GM12874 (cell line): ENCODE data around the gene TMEM145.

Experiments
- TF ChIP-seq, protein P1 (sequence below): IDR thresholded peaks from 2 replicates; pipeline ENCODE4 v1.5.1; 2011; ENCODE audit warnings: low read depth, mild to moderate bottlenecking, control low read depth, low read length, moderate library complexity; ENCODE audit not compliant: insufficient read depth

Gene TMEM145

DNA sequence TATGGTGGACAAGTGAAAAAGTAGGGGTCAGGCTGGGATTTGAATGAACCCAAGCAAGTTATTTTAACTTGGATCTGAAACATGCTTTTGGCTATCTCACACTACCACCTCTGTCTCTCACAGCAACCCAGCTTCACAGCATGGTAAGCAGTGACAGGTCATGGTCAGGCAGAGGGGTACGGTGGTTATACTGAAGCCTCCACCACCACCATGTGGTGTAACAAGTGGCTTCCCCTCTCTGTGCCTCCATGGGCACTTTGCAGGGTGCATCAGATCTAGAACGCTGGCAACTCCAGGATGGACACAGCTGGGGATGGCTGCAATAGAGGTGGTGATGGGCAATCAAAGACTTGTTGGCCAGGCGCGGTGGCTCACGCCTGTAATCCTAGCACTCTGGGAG lies 739 bp upstream of the TMEM145 start:
- TF ChIP-seq, protein P1, sequence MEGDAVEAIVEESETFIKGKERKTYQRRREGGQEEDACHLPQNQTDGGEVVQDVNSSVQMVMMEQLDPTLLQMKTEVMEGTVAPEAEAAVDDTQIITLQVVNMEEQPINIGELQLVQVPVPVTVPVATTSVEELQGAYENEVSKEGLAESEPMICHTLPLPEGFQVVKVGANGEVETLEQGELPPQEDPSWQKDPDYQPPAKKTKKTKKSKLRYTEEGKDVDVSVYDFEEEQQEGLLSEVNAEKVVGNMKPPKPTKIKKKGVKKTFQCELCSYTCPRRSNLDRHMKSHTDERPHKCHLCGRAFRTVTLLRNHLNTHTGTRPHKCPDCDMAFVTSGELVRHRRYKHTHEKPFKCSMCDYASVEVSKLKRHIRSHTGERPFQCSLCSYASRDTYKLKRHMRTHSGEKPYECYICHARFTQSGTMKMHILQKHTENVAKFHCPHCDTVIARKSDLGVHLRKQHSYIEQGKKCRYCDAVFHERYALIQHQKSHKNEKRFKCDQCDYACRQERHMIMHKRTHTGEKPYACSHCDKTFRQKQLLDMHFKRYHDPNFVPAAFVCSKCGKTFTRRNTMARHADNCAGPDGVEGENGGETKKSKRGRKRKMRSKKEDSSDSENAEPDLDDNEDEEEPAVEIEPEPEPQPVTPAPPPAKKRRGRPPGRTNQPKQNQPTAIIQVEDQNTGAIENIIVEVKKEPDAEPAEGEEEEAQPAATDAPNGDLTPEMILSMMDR: no peak

- TF ChIP-seq, protein P1: no peak
These were observed 989 bp downstream of the TMEM145 start for GRCh38 chr19:42313840-42314755.

DNA sequence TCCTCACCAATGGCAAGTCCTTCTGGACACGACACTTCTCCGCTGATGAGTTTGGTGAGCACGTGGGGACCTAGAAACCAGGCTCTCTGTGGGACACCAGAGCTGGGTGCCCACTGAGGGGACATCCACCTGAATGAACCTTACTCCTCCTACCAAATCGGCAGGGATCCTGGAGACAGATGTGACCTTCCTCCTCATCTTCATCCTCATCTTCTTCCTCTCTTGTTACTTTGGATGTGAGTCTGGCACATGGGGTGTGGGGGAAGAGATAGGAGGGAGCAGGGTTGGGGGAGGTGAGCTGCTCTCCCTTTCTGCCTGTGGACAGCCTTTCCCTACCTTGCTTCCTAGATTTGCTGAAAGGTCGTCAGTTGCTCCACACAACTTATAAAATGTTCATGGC lies 1.9 kb downstream of the TMEM145 start:
- TF ChIP-seq, protein P1: no peak

DNA sequence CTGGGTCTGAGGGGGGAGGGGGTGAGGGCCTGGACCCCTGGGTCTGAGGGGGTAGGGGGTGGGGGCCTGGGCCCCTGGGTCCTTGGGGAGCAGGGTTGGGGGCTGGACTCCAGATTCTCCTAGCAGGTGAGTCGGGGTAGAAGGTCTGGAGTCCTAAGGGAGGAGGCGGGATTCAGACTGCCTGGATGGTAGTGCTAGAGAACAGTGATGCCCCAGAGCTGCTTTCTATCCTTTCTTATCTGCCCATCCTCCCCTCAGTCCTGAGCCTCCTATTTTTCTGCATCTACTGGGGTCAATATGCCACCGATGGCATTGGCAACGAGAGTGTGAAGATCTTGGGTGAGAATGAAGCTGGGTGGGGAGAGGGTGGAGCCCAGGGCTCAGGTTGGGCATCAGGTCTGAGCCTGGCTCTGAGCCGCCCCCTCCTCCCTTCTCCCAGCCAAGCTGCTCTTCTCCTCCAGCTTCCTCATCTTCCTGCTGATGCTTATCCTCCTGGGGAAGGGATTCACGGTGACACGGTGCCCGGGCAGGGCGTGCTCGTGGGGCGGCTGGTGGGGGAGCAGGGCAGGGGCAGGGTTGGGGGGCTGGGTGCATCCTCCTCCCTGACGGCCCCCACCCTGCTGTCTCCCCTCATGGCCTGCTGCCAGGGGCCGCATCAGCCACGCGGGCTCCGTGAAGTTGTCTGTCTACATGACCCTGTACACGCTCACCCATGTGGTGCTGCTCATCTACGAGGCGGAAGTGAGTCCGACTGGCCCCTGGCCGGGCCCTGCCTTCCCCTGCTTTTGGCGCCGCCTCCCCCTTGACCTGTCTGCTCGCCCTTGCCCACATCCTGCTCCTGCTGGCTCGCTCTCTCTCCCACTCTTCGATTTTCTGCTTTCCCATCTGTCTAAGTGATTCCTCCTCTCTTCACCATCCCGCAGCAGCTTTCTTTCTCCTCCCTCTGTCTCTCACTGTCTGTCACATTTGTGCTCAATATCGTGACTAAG lies 3.4 kb downstream of the TMEM145 start:
- TF ChIP-seq, protein P1: no peak

DNA sequence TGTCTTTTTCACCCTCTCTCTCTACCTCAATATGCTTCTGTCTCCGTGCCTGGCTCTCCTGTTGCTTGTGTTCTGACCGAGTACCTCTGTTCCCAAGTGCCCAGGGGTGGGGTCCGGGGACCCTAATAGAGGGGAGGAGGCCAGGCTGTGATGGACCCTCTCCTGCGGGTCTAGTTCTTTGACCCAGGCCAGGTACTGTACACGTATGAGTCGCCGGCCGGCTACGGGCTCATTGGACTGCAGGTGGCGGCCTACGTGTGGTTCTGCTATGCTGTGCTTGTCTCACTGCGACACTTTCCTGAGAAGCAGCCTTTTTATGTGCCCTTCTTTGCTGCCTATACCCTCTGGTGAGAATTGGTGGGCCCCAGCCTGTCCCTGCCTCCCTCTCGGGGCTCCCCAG lies 4.4 kb downstream of the TMEM145 start:
- TF ChIP-seq, protein P1: no peak

- TF ChIP-seq, protein P1: no peak
These were observed 9.2 kb downstream of the TMEM145 start for GRCh38 chr19:42322305-42322704.

- TF ChIP-seq, protein P1: no peak
These were observed 10.4 kb downstream of the TMEM145 start for GRCh38 chr19:42323473-42323851.
